K562 (cell line): ENCODE data around the gene FTO.

Experiments
- CTCF ChIP-seq, 3 experiments: IDR thresholded peaks in 2 of 3; conservative IDR thresholded peaks in 1 of 3; 2 replicates each; pipeline ENCODE4 v1.5.1; 2011 to 2012; ENCODE audit warnings: low read length in 3 of 3, mild to moderate bottlenecking in 3 of 3, control low read depth in 2 of 3, improper control_type of control experiment in 1 of 3, inconsistent platforms in 1 of 3, low read depth in 1 of 3, mixed read lengths in 1 of 3, moderate library complexity in 1 of 3; ENCODE audit not compliant: insufficient read depth in 2 of 3
- EP300 ChIP-seq: IDR thresholded peaks from 2 replicates; pipeline ENCODE4 v1.6.1; 2012; ENCODE audit warnings: low read length, improper control_type of control experiment
- ZEB2 ChIP-seq: fragments of 450-650 bp; IDR thresholded peaks from 2 replicates; pipeline ENCODE4 v1.6.1; 2016
- TF ChIP-seq, protein P1 (sequence below): sonication (generic); formaldehyde crosslinking; IDR thresholded peaks from 2 replicates; pipeline ENCODE4 v1.8.0; 2022; ENCODE audit warnings: mild to moderate bottlenecking, missing genetic modification reagents
- TF ChIP-seq, protein P2 (sequence below): sonication (generic); formaldehyde crosslinking; IDR thresholded peaks from 2 replicates; pipeline ENCODE4 v1.4.0; 2020; ENCODE audit warnings: mild to moderate bottlenecking, missing genetic modification reagents
- TF ChIP-seq, protein P3 (sequence below): fragments of 150-350 bp; IDR thresholded peaks from 2 replicates; pipeline ENCODE4 v1.6.1; 2014; ENCODE audit warnings: low read depth, mild to moderate bottlenecking, low read length, borderline replicate concordance

DNA sequence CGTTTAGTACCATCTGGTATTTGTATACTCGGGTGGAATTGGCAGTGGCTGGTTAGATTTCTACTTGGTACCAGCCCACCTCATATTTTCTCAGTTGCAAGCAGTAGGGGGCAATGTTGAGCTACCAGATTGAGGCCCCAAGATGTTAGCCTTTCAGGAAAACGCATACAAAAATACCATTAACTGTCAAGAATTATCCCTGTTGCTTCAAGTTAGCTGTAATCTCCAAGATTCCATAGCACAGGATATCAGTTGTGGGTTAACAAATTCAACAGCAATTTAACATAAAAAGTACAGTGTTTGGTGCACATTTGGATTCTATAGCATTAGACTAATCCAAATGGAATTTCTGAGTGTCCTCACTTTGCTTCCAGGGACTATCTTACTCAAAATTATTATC, 188.2 kb downstream of the FTO start:
- TF ChIP-seq, protein P1, sequence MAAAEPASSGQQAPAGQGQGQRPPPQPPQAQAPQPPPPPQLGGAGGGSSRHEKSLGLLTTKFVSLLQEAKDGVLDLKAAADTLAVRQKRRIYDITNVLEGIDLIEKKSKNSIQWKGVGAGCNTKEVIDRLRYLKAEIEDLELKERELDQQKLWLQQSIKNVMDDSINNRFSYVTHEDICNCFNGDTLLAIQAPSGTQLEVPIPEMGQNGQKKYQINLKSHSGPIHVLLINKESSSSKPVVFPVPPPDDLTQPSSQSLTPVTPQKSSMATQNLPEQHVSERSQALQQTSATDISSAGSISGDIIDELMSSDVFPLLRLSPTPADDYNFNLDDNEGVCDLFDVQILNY, result no peak
- TF ChIP-seq, protein P2, sequence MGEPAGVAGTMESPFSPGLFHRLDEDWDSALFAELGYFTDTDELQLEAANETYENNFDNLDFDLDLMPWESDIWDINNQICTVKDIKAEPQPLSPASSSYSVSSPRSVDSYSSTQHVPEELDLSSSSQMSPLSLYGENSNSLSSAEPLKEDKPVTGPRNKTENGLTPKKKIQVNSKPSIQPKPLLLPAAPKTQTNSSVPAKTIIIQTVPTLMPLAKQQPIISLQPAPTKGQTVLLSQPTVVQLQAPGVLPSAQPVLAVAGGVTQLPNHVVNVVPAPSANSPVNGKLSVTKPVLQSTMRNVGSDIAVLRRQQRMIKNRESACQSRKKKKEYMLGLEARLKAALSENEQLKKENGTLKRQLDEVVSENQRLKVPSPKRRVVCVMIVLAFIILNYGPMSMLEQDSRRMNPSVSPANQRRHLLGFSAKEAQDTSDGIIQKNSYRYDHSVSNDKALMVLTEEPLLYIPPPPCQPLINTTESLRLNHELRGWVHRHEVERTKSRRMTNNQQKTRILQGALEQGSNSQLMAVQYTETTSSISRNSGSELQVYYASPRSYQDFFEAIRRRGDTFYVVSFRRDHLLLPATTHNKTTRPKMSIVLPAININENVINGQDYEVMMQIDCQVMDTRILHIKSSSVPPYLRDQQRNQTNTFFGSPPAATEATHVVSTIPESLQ (CRISPR knock-in tag), result no peak
- no peak for TF ChIP-seq EP300
- TF ChIP-seq CTCF (IDR thresholded peaks at IDR 0.05 in 2 of 3, conservative IDR thresholded peaks at IDR 0.05 in 1 of 3; ENCODE audit: insufficient read depth in 2 of 3, low read depth in 1 of 3, low read length in 3 of 3), result peak; percentile 43 to 64 (median 59); a peak in 5 of 6 replicates
- TF ChIP-seq ZEB2, result no peak
- TF ChIP-seq, protein P3, sequence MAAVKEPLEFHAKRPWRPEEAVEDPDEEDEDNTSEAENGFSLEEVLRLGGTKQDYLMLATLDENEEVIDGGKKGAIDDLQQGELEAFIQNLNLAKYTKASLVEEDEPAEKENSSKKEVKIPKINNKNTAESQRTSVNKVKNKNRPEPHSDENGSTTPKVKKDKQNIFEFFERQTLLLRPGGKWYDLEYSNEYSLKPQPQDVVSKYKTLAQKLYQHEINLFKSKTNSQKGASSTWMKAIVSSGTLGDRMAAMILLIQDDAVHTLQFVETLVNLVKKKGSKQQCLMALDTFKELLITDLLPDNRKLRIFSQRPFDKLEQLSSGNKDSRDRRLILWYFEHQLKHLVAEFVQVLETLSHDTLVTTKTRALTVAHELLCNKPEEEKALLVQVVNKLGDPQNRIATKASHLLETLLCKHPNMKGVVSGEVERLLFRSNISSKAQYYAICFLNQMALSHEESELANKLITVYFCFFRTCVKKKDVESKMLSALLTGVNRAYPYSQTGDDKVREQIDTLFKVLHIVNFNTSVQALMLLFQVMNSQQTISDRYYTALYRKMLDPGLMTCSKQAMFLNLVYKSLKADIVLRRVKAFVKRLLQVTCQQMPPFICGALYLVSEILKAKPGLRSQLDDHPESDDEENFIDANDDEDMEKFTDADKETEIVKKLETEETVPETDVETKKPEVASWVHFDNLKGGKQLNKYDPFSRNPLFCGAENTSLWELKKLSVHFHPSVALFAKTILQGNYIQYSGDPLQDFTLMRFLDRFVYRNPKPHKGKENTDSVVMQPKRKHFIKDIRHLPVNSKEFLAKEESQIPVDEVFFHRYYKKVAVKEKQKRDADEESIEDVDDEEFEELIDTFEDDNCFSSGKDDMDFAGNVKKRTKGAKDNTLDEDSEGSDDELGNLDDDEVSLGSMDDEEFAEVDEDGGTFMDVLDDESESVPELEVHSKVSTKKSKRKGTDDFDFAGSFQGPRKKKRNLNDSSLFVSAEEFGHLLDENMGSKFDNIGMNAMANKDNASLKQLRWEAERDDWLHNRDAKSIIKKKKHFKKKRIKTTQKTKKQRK, result no peak
